ENCODE data around the gene SLC39A7.

GRCh38 chr6:33160096-33160495, 40.6 kb upstream of the SLC39A7 start:
- TF ChIP-seq, protein P1, sequence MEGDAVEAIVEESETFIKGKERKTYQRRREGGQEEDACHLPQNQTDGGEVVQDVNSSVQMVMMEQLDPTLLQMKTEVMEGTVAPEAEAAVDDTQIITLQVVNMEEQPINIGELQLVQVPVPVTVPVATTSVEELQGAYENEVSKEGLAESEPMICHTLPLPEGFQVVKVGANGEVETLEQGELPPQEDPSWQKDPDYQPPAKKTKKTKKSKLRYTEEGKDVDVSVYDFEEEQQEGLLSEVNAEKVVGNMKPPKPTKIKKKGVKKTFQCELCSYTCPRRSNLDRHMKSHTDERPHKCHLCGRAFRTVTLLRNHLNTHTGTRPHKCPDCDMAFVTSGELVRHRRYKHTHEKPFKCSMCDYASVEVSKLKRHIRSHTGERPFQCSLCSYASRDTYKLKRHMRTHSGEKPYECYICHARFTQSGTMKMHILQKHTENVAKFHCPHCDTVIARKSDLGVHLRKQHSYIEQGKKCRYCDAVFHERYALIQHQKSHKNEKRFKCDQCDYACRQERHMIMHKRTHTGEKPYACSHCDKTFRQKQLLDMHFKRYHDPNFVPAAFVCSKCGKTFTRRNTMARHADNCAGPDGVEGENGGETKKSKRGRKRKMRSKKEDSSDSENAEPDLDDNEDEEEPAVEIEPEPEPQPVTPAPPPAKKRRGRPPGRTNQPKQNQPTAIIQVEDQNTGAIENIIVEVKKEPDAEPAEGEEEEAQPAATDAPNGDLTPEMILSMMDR (IDR thresholded peaks at IDR 0.05; ENCODE audit: low read depth, low read length), result no peak
- TF ChIP-seq EZH2phosphoT487 (IDR thresholded peaks at IDR 0.05; ENCODE audit: low read depth), result no peak
